ENCODE measurements around the gene ARMC8. TPM values are rescaled to one million over a fixed set of nuclear protein-coding genes. Genes with fewer than 3 reads are reported as not detected.

ARMC8 gene
- total RNA-seq, 1 donor from 2014 or later, result 53.6 TPM

Other genes with a start within 250 kb of the ARMC8 start
- gene CLDN18, start 177.1 kb upstream of the ARMC8 start, total RNA-seq, result under 0.01 TPM
- 4.9 TPM for gene DZIP1L, start 71.7 kb upstream of the ARMC8 start, total RNA-seq
- gene A4GNT, start 54.9 kb upstream of the ARMC8 start, total RNA-seq, result not detected
- gene DBR1, start 12.4 kb upstream of the ARMC8 start, total RNA-seq, result 22.6 TPM
- gene NME9, start 142.6 kb downstream of the ARMC8 start, total RNA-seq, result 3.9 TPM
- 63.9 TPM for gene MRAS, start 161.3 kb downstream of the ARMC8 start, total RNA-seq
- gene ESYT3, start 247.3 kb downstream of the ARMC8 start, total RNA-seq, result 0.74 TPM